ENCODE measurements around the gene KMT2A.

DNA sequence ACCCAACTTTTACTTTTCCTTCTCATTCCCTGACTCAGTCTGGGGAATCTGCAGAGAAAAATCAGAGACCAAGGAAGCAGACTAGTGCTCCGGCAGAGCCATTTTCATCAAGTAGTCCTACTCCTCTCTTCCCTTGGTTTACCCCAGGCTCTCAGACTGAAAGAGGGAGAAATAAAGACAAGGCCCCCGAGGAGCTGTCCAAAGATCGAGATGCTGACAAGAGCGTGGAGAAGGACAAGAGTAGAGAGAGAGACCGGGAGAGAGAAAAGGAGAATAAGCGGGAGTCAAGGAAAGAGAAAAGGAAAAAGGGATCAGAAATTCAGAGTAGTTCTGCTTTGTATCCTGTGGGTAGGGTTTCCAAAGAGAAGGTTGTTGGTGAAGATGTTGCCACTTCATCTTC, 37.2 kb downstream of the KMT2A start:
- no peak for TF ChIP-seq EZH2 (optimal IDR thresholded peaks at IDR 0.05; ENCODE audit: low read depth, low read length)
- TF ChIP-seq, protein P1, sequence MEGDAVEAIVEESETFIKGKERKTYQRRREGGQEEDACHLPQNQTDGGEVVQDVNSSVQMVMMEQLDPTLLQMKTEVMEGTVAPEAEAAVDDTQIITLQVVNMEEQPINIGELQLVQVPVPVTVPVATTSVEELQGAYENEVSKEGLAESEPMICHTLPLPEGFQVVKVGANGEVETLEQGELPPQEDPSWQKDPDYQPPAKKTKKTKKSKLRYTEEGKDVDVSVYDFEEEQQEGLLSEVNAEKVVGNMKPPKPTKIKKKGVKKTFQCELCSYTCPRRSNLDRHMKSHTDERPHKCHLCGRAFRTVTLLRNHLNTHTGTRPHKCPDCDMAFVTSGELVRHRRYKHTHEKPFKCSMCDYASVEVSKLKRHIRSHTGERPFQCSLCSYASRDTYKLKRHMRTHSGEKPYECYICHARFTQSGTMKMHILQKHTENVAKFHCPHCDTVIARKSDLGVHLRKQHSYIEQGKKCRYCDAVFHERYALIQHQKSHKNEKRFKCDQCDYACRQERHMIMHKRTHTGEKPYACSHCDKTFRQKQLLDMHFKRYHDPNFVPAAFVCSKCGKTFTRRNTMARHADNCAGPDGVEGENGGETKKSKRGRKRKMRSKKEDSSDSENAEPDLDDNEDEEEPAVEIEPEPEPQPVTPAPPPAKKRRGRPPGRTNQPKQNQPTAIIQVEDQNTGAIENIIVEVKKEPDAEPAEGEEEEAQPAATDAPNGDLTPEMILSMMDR (IDR thresholded peaks at IDR 0.05; ENCODE audit: low read length) = no peak
